Dermis microvascular lymphatic vessel endothelial cell (primary cell): ENCODE results near the gene TTC16. TPM values are rescaled to one million over a fixed set of nuclear protein-coding genes. Genes with fewer than 3 reads are reported as not detected.
"Not testable (repeated sequence)": the region's sequence is repeated elsewhere in the genome, so short reads cannot be mapped to it uniquely, and the experiment has no call there.

Experiments used
- DNase-seq, 2 donors: peaks; one replicate each; pipeline versions ENCODE4 v3.0.0 to v3.0.0-alpha.2; 2010; ENCODE audit warnings: low read depth in 2 of 2
- total RNA-seq: library from RNA; depleted of rRNA; stranded (reverse); fragments of >200 nt; gene quantifications from 2 replicates; pipeline ENCODE4 v1.2.1, GENCODE V29; 2014

The TTC16 gene
- total RNA-seq, 1 donor from 2014 or later, result not detected

GRCh38 chr9:127780909-127781308 lies 65.0 kb downstream of the TTC16 start:
- not testable (repeated sequence) for DNase-seq

Other genes with a start within 250 kb of the TTC16 start
- 10.8 and 13.0 TPM in 2 replicates for gene STXBP1, start 103.8 kb upstream of the TTC16 start, total RNA-seq
- under 0.01 TPM in 1 of 2 replicates, not detected in the other for gene CFAP157, start 9.1 kb upstream of the TTC16 start, total RNA-seq
- gene PTRH1, start 416 bp upstream of the TTC16 start, total RNA-seq, result 20.6 and 23.2 TPM in 2 replicates
- gene TOR2A, start 19.2 kb downstream of the TTC16 start, total RNA-seq, result 5.3 and 7.6 TPM in 2 replicates
- 61.5 and 100 TPM in 2 replicates for gene SH2D3C, start 62.6 kb downstream of the TTC16 start, total RNA-seq
- gene CDK9, start 70.0 kb downstream of the TTC16 start, total RNA-seq, result 75.0 and 93.9 TPM in 2 replicates
- 60.3 and 64.5 TPM in 2 replicates for gene FPGS, start 86.8 kb downstream of the TTC16 start, total RNA-seq
- 30.0 and 91.3 TPM in 2 replicates for gene ENG, start 138.6 kb downstream of the TTC16 start, total RNA-seq
- gene AK1, start 161.6 kb downstream of the TTC16 start, total RNA-seq, result 20.4 and 23.0 TPM in 2 replicates
- gene ST6GALNAC6, start 183.5 kb downstream of the TTC16 start, total RNA-seq, result 23.4 and 35.7 TPM in 2 replicates
- gene ST6GALNAC4, start 201.0 kb downstream of the TTC16 start, total RNA-seq, result 27.3 and 32.2 TPM in 2 replicates
- 0.39 and 1.0 TPM in 2 replicates for gene PIP5KL1, start 214.7 kb downstream of the TTC16 start, total RNA-seq
- 8.9 and 17.7 TPM in 2 replicates for gene DPM2, start 221.8 kb downstream of the TTC16 start, total RNA-seq